Measurements from ENCODE around the gene LAMA5.

Gene LAMA5

GRCh38 chr20:62311832-62312661, 55.1 kb downstream of the LAMA5 start:
- no peak for DNase-seq

GRCh38 chr20:62311150-62311549, 56.0 kb downstream of the LAMA5 start:
- DNase-seq = no peak

GRCh38 chr20:62310757-62311121, 56.4 kb downstream of the LAMA5 start:
- DNase-seq = no peak

GRCh38 chr20:62309947-62310756, 57.0 kb downstream of the LAMA5 start:
- DNase-seq = no peak

- DNase-seq = no peak
These were observed 57.7 kb downstream of the LAMA5 start for GRCh38 chr20:62309198-62309944.

- DNase-seq = no peak
These were observed 58.9 kb downstream of the LAMA5 start for GRCh38 chr20:62308102-62308822.

- DNase-seq = no peak
These were observed 59.6 kb downstream of the LAMA5 start for GRCh38 chr20:62307226-62308101.

- no peak for DNase-seq
These were observed 60.5 kb downstream of the LAMA5 start for GRCh38 chr20:62306414-62307187.

- DNase-seq = no peak
These were observed 61.2 kb downstream of the LAMA5 start for GRCh38 chr20:62305765-62306413.

GRCh38 chr20:62305149-62305764, 61.9 kb downstream of the LAMA5 start:
- no peak for DNase-seq

GRCh38 chr20:62304331-62305148, 62.6 kb downstream of the LAMA5 start:
- no peak for DNase-seq

- DNase-seq = no peak
These were observed 63.5 kb downstream of the LAMA5 start for GRCh38 chr20:62303340-62304226.

- DNase-seq = no peak
These were observed 64.1 kb downstream of the LAMA5 start for GRCh38 chr20:62303062-62303339.

GRCh38 chr20:62302341-62303061, 64.6 kb downstream of the LAMA5 start, which contains the start of gene ADRM1:
TSS of gene ADRM1 (plus strand) at chr20:62302997. CDS start at chr20:62303569, 572 bp downstream.
- DNase-seq = peak; percentile 82

- peak; percentile 47 for DNase-seq
These were observed 65.3 kb downstream of the LAMA5 start for GRCh38 chr20:62301773-62302340.

GRCh38 chr20:62301111-62301668, 65.9 kb downstream of the LAMA5 start:
- no peak for DNase-seq

- no peak for DNase-seq
These were observed 66.8 kb downstream of the LAMA5 start for GRCh38 chr20:62300319-62300718.
